Measurements from ENCODE around the gene NTSR1. TPM values are rescaled to one million over a fixed set of nuclear protein-coding genes. Genes with fewer than 3 reads are reported as not detected.
A peak's percentile ranks its signal among the peaks of the same experiment; 100 is the strongest.

Gene NTSR1
- total and polyA plus RNA-seq, 2 of the 13 experiments (the other 11 are each of a cell fraction or from before 2014, with no cell fraction given): 0.09 to 0.12 TPM

DNA sequence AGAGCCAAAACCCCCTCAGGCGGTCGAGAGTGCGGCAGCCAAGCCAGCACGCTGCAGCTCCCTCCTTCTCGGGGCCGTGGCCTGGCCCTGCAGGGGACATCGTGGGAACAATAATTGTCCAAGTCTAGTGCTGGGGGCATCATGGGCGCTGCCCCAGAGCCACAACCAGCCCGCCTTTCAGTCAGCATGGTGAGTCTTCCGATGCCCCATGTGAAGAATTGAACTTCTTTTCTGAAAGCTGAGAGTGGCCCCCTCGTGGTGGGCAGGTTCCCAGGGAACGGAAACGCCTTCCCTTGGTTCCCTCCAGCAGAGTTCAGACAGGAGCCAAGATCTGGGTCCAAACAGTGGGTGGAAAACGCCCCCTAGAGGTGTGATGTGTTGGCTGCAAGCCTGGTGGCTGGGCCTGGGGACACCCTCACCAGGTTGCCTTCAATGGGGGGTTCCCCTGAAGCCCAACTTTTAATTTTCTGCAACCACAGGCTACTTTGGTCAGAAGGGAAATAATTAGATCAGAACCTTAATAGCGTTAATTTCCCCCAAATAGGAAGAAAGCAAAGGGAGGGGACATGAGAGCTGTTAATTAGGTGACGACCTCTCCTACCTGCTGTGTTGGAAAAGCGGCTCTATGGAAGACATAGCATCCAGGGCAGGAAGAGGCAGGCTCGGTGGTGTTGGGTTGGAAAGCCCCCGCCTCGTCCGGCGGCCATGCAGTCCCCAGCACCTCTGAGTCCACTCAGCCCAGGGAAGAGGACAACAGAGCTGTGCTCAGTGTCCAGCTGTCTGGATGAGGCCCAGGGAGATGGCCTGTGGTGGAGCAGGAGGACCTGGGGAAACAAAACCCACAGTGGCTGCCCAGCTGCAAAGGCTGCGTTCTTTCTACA, 82.9 kb downstream of the NTSR1 start (continued):
- TF ChIP-seq, protein P1, sequence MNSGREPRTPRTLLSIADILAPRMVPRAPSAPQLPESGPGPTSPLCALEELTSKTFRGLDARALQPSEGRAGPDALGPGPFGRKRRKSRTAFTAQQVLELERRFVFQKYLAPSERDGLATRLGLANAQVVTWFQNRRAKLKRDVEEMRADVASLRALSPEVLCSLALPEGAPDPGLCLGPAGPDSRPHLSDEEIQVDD (CRISPR knock-in tag; IDR thresholded peaks at IDR 0.05; ENCODE audit: borderline replicate concordance): no peak
- no peak for TF ChIP-seq TP53 (CRISPR knock-in tag; conservative IDR thresholded peaks at IDR 0.05)
- TF ChIP-seq SNAPC2 (CRISPR knock-in tag; IDR thresholded peaks at IDR 0.05): no peak
- no peak for TF ChIP-seq ZC3H13 (CRISPR knock-in tag; IDR thresholded peaks at IDR 0.05)
- TF ChIP-seq RCOR2 (CRISPR knock-in tag; IDR thresholded peaks at IDR 0.05): peak; percentile 55; the same call in 1 of the 2 replicates
- TF ChIP-seq, protein P2, sequence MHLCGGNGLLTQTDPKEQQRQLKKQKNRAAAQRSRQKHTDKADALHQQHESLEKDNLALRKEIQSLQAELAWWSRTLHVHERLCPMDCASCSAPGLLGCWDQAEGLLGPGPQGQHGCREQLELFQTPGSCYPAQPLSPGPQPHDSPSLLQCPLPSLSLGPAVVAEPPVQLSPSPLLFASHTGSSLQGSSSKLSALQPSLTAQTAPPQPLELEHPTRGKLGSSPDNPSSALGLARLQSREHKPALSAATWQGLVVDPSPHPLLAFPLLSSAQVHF (CRISPR knock-in tag; IDR thresholded peaks at IDR 0.05): no peak
- TF ChIP-seq RARA (CRISPR knock-in tag; IDR thresholded peaks at IDR 0.05): peak; percentile 85
- 0 out of 2 replicates have a peak, but pooled peaks have one; percentile 36 for TF ChIP-seq MEIS1 (CRISPR knock-in tag; IDR thresholded peaks at IDR 0.05; ENCODE audit: borderline replicate concordance)
- peak; percentile 89 for TF ChIP-seq IRF2 (CRISPR knock-in tag; IDR thresholded peaks at IDR 0.05)
- TF ChIP-seq ZNF660 (CRISPR knock-in tag; IDR thresholded peaks at IDR 0.05; ENCODE audit: borderline replicate concordance, low read depth): no peak
- peak; percentile 73 for TF ChIP-seq FOSL2 (CRISPR knock-in tag; IDR thresholded peaks at IDR 0.05)
- TF ChIP-seq, protein P3, sequence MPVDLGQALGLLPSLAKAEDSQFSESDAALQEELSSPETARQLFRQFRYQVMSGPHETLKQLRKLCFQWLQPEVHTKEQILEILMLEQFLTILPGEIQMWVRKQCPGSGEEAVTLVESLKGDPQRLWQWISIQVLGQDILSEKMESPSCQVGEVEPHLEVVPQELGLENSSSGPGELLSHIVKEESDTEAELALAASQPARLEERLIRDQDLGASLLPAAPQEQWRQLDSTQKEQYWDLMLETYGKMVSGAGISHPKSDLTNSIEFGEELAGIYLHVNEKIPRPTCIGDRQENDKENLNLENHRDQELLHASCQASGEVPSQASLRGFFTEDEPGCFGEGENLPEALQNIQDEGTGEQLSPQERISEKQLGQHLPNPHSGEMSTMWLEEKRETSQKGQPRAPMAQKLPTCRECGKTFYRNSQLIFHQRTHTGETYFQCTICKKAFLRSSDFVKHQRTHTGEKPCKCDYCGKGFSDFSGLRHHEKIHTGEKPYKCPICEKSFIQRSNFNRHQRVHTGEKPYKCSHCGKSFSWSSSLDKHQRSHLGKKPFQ (CRISPR knock-in tag; IDR thresholded peaks at IDR 0.05; ENCODE audit: insufficient replicate concordance): no peak
- TF ChIP-seq ZNF878 (CRISPR knock-in tag; IDR thresholded peaks at IDR 0.05): no peak
- 0 out of 2 replicates have a peak, but pooled peaks have one; percentile 35 for TF ChIP-seq ZNF333 (CRISPR knock-in tag; IDR thresholded peaks at IDR 0.05; ENCODE audit: borderline replicate concordance)
- no peak for TF ChIP-seq ISX (CRISPR knock-in tag; conservative IDR thresholded peaks at IDR 0.05)
- TF ChIP-seq, protein P4, sequence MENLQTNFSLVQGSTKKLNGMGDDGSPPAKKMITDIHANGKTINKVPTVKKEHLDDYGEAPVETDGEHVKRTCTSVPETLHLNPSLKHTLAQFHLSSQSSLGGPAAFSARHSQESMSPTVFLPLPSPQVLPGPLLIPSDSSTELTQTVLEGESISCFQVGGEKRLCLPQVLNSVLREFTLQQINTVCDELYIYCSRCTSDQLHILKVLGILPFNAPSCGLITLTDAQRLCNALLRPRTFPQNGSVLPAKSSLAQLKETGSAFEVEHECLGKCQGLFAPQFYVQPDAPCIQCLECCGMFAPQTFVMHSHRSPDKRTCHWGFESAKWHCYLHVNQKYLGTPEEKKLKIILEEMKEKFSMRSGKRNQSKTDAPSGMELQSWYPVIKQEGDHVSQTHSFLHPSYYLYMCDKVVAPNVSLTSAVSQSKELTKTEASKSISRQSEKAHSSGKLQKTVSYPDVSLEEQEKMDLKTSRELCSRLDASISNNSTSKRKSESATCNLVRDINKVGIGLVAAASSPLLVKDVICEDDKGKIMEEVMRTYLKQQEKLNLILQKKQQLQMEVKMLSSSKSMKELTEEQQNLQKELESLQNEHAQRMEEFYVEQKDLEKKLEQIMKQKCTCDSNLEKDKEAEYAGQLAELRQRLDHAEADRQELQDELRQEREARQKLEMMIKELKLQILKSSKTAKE (CRISPR knock-in tag; IDR thresholded peaks at IDR 0.05; ENCODE audit: borderline replicate concordance): 0 out of 2 replicates have a peak, but pooled peaks have one; percentile 10
- no peak for TF ChIP-seq MTF2 (CRISPR knock-in tag; IDR thresholded peaks at IDR 0.05; ENCODE audit: borderline replicate concordance)
- TF ChIP-seq, protein P5, sequence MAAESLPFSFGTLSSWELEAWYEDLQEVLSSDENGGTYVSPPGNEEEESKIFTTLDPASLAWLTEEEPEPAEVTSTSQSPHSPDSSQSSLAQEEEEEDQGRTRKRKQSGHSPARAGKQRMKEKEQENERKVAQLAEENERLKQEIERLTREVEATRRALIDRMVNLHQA (CRISPR knock-in tag; IDR thresholded peaks at IDR 0.05): no peak
- TF ChIP-seq PHF21A (CRISPR knock-in tag; IDR thresholded peaks at IDR 0.05): no peak; the same call in 1 of the 2 replicates
- TF ChIP-seq CEBPB (IDR thresholded peaks at IDR 0.05; ENCODE audit: borderline replicate concordance, low read depth, low read length): no peak
- TF ChIP-seq ZNF543 (CRISPR knock-in tag; IDR thresholded peaks at IDR 0.05): no peak
- peak; percentile 68; the same call in 1 of the 2 replicates for TF ChIP-seq SPEN (CRISPR knock-in tag; IDR thresholded peaks at IDR 0.05; ENCODE audit: low read depth)
- TF ChIP-seq, protein P6, sequence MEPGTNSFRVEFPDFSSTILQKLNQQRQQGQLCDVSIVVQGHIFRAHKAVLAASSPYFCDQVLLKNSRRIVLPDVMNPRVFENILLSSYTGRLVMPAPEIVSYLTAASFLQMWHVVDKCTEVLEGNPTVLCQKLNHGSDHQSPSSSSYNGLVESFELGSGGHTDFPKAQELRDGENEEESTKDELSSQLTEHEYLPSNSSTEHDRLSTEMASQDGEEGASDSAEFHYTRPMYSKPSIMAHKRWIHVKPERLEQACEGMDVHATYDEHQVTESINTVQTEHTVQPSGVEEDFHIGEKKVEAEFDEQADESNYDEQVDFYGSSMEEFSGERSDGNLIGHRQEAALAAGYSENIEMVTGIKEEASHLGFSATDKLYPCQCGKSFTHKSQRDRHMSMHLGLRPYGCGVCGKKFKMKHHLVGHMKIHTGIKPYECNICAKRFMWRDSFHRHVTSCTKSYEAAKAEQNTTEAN (CRISPR knock-in tag; conservative IDR thresholded peaks at IDR 0.05): peak; percentile 46; the same call in 1 of the 2 replicates
